GM13977 (cell line): ENCODE results near the gene SAXO1.

Experiments used
- DNase-seq: peaks from one replicate; pipeline ENCODE4 v3.0.0; 2012; ENCODE audit warnings: low spot score
- CTCF ChIP-seq: IDR thresholded peaks from 2 replicates; pipeline ENCODE4 v1.5.1; 2012; ENCODE audit warnings: mild to moderate bottlenecking, control low read depth; ENCODE audit not compliant: insufficient read depth; ENCODE audit errors: extremely low read depth, missing control alignments
- in situ Hi-C: fragments of 300-500 bp; cut with MboI; formaldehyde crosslinking; loops from one replicate; pipeline ENCODE4 v1.12.0; 2022; ENCODE audit warnings: low sequenced_read_pairs, low pct_unique_long_range_greater_than_20kb, mixed read lengths, inconsistent platforms; ENCODE audit not compliant: unreplicated experiment

Gene SAXO1

GRCh38 chr9:19033015-19033414 lies at the start of gene SAXO1:
Gene SAXO1 (minus strand): TSS chr9:19033209. CDS start chr9:19032908, 301 bp downstream.
- TF ChIP-seq CTCF: no peak
- in situ Hi-C loops: loop anchor here (25.0 kb wide), 1 partner anchor 771 kb away; no protein-coding TSS in a partner anchor
- DNase-seq: no peak

DNA sequence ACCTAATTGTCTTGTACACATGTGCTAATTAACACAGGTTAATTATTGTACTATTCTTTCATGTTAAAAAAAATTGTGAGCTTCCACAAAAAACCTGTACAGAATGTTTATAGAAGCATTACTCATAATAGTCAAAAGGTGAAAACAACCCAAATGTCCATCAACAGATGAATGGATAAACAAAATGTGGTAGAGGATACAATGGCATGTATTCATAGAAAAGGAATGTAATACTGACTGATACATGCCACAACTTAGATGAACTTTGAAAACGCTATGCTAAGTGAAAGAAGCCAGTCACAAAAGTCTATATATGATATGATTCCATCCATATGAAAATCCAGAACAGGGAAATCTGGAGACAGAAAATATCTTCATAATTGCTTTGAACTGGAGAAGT lies 41.8 kb upstream of the SAXO1 start:
- DNase-seq: no peak
- TF ChIP-seq CTCF: no peak
- in situ Hi-C loops: no loop called here

GRCh38 chr9:19074229-19074628 lies 41.2 kb upstream of the SAXO1 start:
- no peak for DNase-seq
- no peak for TF ChIP-seq CTCF
- in situ Hi-C loops: no loop called here

GRCh38 chr9:19057033-19057432 lies 24.0 kb upstream of the SAXO1 start:
- TF ChIP-seq CTCF: no peak
- in situ Hi-C loops: no loop called here
- DNase-seq: no peak

DNA sequence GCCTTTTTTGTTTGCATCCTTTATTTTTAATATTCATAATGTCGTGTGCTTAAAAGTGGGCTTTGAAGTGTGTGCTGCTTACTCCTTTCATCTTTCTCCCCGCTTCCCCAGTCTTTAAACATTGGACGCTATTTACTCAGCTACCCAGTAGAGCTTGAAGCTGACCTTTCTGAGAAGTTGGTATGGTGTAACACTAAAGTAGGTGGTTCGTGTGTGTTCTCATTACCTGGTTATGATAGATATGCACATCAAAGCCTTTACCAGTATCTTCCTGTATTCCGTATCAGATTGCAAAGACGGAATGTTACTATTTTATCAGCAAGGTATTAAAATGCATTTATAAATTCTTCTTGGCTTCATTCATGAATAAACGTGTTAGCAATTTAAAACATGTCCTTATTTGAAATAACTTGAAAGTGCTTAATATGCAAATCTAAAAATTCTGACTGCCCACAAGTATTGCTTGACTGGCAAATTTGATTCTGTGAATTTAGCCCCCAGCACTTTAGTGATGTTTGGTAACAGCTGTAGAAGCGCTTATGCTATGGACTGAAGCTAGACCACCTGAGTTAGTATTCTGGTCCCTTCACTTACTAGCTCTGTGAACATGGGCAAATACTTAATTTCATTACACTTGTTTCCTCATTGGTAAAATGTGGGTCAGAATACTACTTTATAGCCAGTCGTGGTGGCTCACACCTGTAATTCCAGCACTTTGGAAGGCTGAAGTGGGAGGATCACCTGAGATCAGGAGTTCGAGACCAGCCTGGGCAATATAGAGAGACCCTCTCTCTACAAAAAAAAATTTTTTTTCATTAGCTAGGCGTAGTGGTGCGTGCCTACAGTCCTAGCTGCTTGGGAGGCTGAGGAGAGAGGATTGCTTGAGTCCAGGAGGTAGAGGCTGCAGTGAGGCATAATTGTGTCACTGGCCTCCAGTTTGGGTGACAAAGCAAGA lies 17.9 kb upstream of the SAXO1 start:
- in situ Hi-C loops: no loop called here

More for the DNA sequence above, 17.9 kb upstream of the SAXO1 start:
- no peak for TF ChIP-seq CTCF
- DNase-seq: no peak
